Measurements from ENCODE around the gene SLN. TPM values are rescaled to one million over a fixed set of nuclear protein-coding genes. Genes with fewer than 3 reads are reported as not detected.

The SLN gene
- 4.5 TPM in 1 of 2 replicates, not detected in the other for total RNA-seq

DNA sequence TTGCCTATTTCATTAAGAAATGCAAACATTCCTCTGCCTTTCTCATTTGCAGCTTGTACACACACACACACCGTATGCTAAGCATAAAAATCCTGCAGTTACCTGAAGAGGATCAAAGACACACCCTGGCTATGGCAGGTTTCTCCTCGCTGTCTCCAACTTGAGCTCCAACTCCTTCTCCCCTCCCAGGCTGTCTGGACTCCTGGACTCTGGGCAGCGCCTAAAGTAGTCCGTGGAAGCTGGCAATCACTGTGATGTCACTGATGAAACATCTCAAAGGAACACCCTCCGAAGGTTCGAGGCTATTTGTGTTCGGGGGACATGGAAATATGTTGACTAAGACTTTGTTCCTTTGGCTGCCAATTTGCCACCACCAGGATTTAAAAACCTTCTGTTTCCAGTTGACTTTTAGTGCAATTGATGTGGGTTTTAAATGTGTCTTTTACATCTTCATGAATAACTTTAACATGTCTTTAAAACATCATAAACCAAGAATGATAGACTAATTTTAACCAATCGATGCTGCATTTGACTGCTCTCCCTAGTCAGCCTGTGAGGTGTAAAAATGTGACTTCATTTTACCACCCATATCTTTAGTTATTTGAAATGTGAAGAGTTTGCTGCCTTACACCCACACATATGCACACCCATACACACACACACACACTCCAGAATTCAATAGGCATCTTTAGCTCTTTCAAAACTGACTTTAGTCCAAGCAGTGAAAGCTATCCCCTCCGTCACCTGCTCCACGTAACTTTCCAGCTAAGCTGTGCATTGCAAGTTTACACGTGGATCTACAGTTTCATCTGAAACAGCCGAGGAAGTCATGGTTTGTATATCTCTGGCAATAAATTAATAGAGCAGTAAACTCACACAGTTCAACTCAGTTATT lies at the start of gene SLN:
Gene SLN (minus strand): TSS at position 196 of the 895 bp plus-strand sequence.

Other genes starting within 250 kb of the SLN start
- gene ALKBH8, start 146.3 kb downstream of the SLN start, total RNA-seq, result 7.3 and 14.2 TPM in 2 replicates
- gene ELMOD1, start 120.9 kb downstream of the SLN start, total RNA-seq, result 1.7 and 2.8 TPM in 2 replicates
- 19.4 and 20.5 TPM in 2 replicates for gene SLC35F2, start 146.7 kb upstream of the SLN start, total RNA-seq
- gene RAB39A, start 216.4 kb upstream of the SLN start, total RNA-seq, result under 0.01 TPM in 1 of 2 replicates, not detected in the other

Data from regular cardiac myocyte (primary cell).